ENCODE data around the gene RRP9. TPM values are rescaled to one million over a fixed set of nuclear protein-coding genes. Genes with fewer than 3 reads are reported as not detected.

Gene RRP9
- total RNA-seq, 2 experiments from 2014 or later, result 6.4 to 7.6 TPM

GRCh38 chr3:51958603-51959521 lies 17.2 kb upstream of the RRP9 start:
- Mint-ChIP-seq H3K27me3 (peaks cover 20% of the 10 kb centered on the region), H3K36me3 (ENCODE audit: low read depth) (peaks cover 4% of the 10 kb centered on the region), H3K9me3 (no peaks in the 10 kb centered on the region), H3K27ac (no peak overlapping the region), H3K4me3 (no peak overlapping the region), H3K4me1 (ENCODE audit: low read depth) (peaks cover 5% of the 10 kb centered on the region)
- TF ChIP-seq CTCF (IDR thresholded peaks at IDR 0.05), result no peak
- no peak overlapping the region for H3K4me3 ChIP-seq (ENCODE audit: low read length)
- POLR2A ChIA-PET, result no interaction called here
- intact Hi-C loops (cut with DNase I, micrococcal nuclease), result no loop called here
- CTCF ChIA-PET, result interaction anchor here (2.2 kb wide), 1 partner anchor 15 kb away, joined by 5 read pairs; the partner anchor contains the start of gene ABHD14B
- DNase-seq, result no peak
- peaks cover 2% of the 10 kb centered on the region for H3K36me3 ChIP-seq (ENCODE audit: insufficient read depth, low read length)
- ATAC-seq (ENCODE audit: poor library complexity), result no peak
- no peak overlapping the region for H3K27ac ChIP-seq (ENCODE audit: low read depth in 1 of 2, low read length in 2 of 2)
- H3K27me3 ChIP-seq (ENCODE audit: control insufficient read depth in 1 of 2, insufficient read depth in 2 of 2, low read length in 2 of 2), result peaks cover 16 to 26% of the 10 kb centered on the region in 2 experiments
- peaks cover 0 to 6% of the 10 kb centered on the region in 2 experiments for H3K9me3 ChIP-seq (ENCODE audit: control insufficient read depth in 1 of 2, insufficient read depth in 1 of 2, low read length in 2 of 2)
- peaks cover 20% of the 10 kb centered on the region for H3K4me1 ChIP-seq (ENCODE audit: insufficient read depth, low read length)

GRCh38 chr3:51957520-51958205 lies 16.0 kb upstream of the RRP9 start:
- ChIA-PET POLR2A (interaction anchor here (0.9 to 1.3 kb wide), 2 partner anchors 26 to 38 kb away, joined by 3 to 4 read pairs; partner anchors contain the start of genes ACY1 and RPL29), CTCF (interaction anchor here (1.1 to 2.2 kb wide), 2 partner anchors 16 kb away, joined by 3 to 5 read pairs; partner anchors contain the start of genes ABHD14B and RRP9)
- peaks cover 29% of the 10 kb centered on the region for H3K27me3 Mint-ChIP-seq
- no peak for TF ChIP-seq CTCF (IDR thresholded peaks at IDR 0.05)
- Histone ChIP-seq H3K27ac (ENCODE audit: low read depth in 1 of 2, low read length in 2 of 2) (no peak overlapping the region), H3K4me1 (ENCODE audit: insufficient read depth, low read length) (peaks cover 20% of the 10 kb centered on the region), H3K36me3 (ENCODE audit: insufficient read depth, low read length) (peaks cover 2% of the 10 kb centered on the region), H3K4me3 (ENCODE audit: low read length) (no peak overlapping the region), H3K9me3 (ENCODE audit: control insufficient read depth in 1 of 2, insufficient read depth in 1 of 2, low read length in 2 of 2) (peaks cover 0 to 6% of the 10 kb centered on the region in 2 experiments), H3K27me3 (ENCODE audit: control insufficient read depth in 1 of 2, insufficient read depth in 2 of 2, low read length in 2 of 2) (peaks cover 19 to 28% of the 10 kb centered on the region in 2 experiments)
- peaks cover 4% of the 10 kb centered on the region for H3K36me3 Mint-ChIP-seq (ENCODE audit: low read depth)
- H3K27ac Mint-ChIP-seq, result no peak overlapping the region
- no peak for DNase-seq
- no peaks in the 10 kb centered on the region for H3K9me3 Mint-ChIP-seq
- no peak overlapping the region for H3K4me3 Mint-ChIP-seq
- peaks cover 6% of the 10 kb centered on the region for H3K4me1 Mint-ChIP-seq (ENCODE audit: low read depth)
- no peak for ATAC-seq (ENCODE audit: poor library complexity)
- intact Hi-C loops (cut with DNase I, micrococcal nuclease), result no loop called here

- peak; percentile 50 for TF ChIP-seq CTCF (IDR thresholded peaks at IDR 0.05)
- Histone ChIP-seq H3K9me3 (ENCODE audit: control insufficient read depth in 1 of 2, insufficient read depth in 1 of 2, low read length in 2 of 2) (peaks cover 0 to 6% of the 10 kb centered on the region in 2 experiments), H3K27ac (ENCODE audit: low read depth in 1 of 2, low read length in 2 of 2) (no peak overlapping the region), H3K36me3 (ENCODE audit: insufficient read depth, low read length) (peaks cover 2% of the 10 kb centered on the region), H3K27me3 (ENCODE audit: control insufficient read depth in 1 of 2, insufficient read depth in 2 of 2, low read length in 2 of 2) (peaks cover 19 to 28% of the 10 kb centered on the region in 2 experiments), H3K4me1 (ENCODE audit: insufficient read depth, low read length) (peaks cover 20% of the 10 kb centered on the region), H3K4me3 (ENCODE audit: low read length) (peak overlapping the region; percentile 26)
- peaks cover 4% of the 10 kb centered on the region for H3K36me3 Mint-ChIP-seq (ENCODE audit: low read depth)
- ChIA-PET POLR2A (no interaction called here), CTCF (interaction anchor here (2.2 kb wide), 1 partner anchor 18 kb away, joined by 5 read pairs; the partner anchor contains the start of gene ABHD14B)
- peak overlapping the region; percentile 51 for H3K4me3 Mint-ChIP-seq
- H3K9me3 Mint-ChIP-seq, result no peaks in the 10 kb centered on the region
- intact Hi-C loops (cut with DNase I, micrococcal nuclease), result no loop called here
- peak; percentile 77 for ATAC-seq (ENCODE audit: poor library complexity)
- peaks cover 6% of the 10 kb centered on the region for H3K4me1 Mint-ChIP-seq (ENCODE audit: low read depth)
- peaks cover 33% of the 10 kb centered on the region for H3K27me3 Mint-ChIP-seq
- no peak overlapping the region for H3K27ac Mint-ChIP-seq
- peak in 8 of 14 experiments; percentile 15 to 66 (median 32) for DNase-seq
Observed at GRCh38 chr3:51955893-51956770, 14.4 kb upstream of the RRP9 start.

All from CD4-positive, alpha-beta T cell (primary cell).